ENCODE data around the gene SH2D4B.

Gene SH2D4B

GRCh38 chr10:80545258-80545881 lies 7.7 kb downstream of the SH2D4B start:
- DNase-seq, result no peak

- DNase-seq, result no peak
Measured at GRCh38 chr10:80552151-80552646, 14.5 kb downstream of the SH2D4B start.

- no peak for DNase-seq
Measured at GRCh38 chr10:80553436-80553835, 15.7 kb downstream of the SH2D4B start.

GRCh38 chr10:80554050-80554449 lies 16.3 kb downstream of the SH2D4B start:
- DNase-seq, result no peak

- no peak for DNase-seq
Measured at GRCh38 chr10:80555415-80555814, 17.7 kb downstream of the SH2D4B start.

- no peak for DNase-seq
Measured at GRCh38 chr10:80561950-80562349, 24.2 kb downstream of the SH2D4B start.

GRCh38 chr10:80567292-80567691 lies 29.6 kb downstream of the SH2D4B start:
- no peak for DNase-seq

- no peak for DNase-seq
Measured at GRCh38 chr10:80569131-80569895, 31.6 kb downstream of the SH2D4B start.

- no peak for DNase-seq
Measured at GRCh38 chr10:80571352-80571751, 33.6 kb downstream of the SH2D4B start.

GRCh38 chr10:80579181-80579763 lies 41.6 kb downstream of the SH2D4B start:
- DNase-seq, result no peak

- no peak for DNase-seq
Measured at GRCh38 chr10:80579849-80580637, 42.3 kb downstream of the SH2D4B start.

GRCh38 chr10:80580638-80581468 lies 43.2 kb downstream of the SH2D4B start:
- DNase-seq, result no peak

GRCh38 chr10:80581469-80581835 lies 43.8 kb downstream of the SH2D4B start:
- no peak for DNase-seq

GRCh38 chr10:80582286-80582960 lies 44.7 kb downstream of the SH2D4B start:
- no peak for DNase-seq

GRCh38 chr10:80583685-80584084 lies 46.0 kb downstream of the SH2D4B start:
- DNase-seq, result no peak

- no peak for DNase-seq
Measured at GRCh38 chr10:80585812-80586211, 48.1 kb downstream of the SH2D4B start.

GRCh38 chr10:80588546-80588945 lies 50.8 kb downstream of the SH2D4B start:
- no peak for DNase-seq

GRCh38 chr10:80589726-80590373 lies 52.1 kb downstream of the SH2D4B start:
- no peak for DNase-seq

- no peak for DNase-seq
Measured at GRCh38 chr10:80590585-80591125, 53.0 kb downstream of the SH2D4B start.

- no peak for DNase-seq
Measured at GRCh38 chr10:80596391-80597257, 58.9 kb downstream of the SH2D4B start.

All from NCI-H2107 (cell line).